ENCODE measurements around the gene USP6.

Gene USP6

GRCh38 chr17:5179003-5179402 is 63.2 kb downstream of the USP6 start:
- no peak for ATAC-seq
- no peak for TF ChIP-seq ARNTL (CRISPR knock-in tag; IDR thresholded peaks at IDR 0.05; ENCODE audit: borderline replicate concordance, low read depth)
- TF ChIP-seq, protein P1, sequence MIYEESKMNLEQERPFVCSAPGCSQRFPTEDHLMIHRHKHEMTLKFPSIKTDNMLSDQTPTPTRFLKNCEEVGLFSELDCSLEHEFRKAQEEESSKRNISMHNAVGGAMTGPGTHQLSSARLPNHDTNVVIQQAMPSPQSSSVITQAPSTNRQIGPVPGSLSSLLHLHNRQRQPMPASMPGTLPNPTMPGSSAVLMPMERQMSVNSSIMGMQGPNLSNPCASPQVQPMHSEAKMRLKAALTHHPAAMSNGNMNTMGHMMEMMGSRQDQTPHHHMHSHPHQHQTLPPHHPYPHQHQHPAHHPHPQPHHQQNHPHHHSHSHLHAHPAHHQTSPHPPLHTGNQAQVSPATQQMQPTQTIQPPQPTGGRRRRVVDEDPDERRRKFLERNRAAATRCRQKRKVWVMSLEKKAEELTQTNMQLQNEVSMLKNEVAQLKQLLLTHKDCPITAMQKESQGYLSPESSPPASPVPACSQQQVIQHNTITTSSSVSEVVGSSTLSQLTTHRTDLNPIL (CRISPR knock-in tag; IDR thresholded peaks at IDR 0.05; ENCODE audit: low read depth), result no peak
- TF ChIP-seq ZFP30 (CRISPR knock-in tag; IDR thresholded peaks at IDR 0.05), result no peak
- no peak for TF ChIP-seq ZC3H10 (CRISPR knock-in tag; IDR thresholded peaks at IDR 0.05)
- TF ChIP-seq TOX (CRISPR knock-in tag; IDR thresholded peaks at IDR 0.05; ENCODE audit: borderline replicate concordance), result no peak
- TF ChIP-seq SNAI2 (CRISPR knock-in tag; IDR thresholded peaks at IDR 0.05), result no peak
- no peak for TF ChIP-seq ESRRG (CRISPR knock-in tag; IDR thresholded peaks at IDR 0.05)
- TF ChIP-seq ISL1 (CRISPR knock-in tag; IDR thresholded peaks at IDR 0.05), result no peak

DNA sequence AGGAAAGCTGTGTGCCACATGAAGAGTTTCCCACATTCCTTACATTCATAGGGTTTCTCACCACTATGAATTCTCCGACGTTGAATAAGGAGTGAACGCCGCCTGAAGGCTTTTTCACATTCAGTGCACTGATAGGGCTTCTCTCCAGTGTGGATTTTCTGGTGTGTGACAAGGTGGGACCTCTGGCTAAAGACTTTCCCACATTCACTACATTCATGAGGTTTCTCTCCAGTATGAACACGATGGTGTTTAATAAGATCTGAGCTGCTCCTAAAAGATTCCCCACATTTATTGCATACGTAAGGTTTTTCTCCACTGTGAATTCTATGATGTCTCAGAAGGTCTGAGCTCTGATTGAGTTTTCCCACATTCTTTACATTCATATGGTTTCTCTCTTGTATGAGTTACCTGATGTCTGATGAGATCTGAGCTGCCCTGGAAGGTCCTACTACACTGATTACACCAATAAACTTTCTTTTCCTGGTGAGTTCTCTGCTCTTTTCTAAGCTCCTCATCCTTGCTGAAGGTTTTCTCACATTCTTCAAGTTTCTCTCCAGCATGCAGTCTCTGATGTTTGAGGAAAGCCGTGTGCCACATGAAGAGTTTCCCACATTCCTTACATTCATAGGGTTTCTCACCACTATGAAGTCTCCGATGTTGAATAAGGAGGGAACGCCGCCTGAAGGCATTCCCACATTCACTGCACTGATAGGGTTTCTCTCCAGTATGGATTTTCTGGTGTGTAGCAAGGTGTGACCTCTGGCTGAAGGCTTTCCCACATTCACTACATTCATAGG is 65.9 kb downstream of the USP6 start:
- ATAC-seq, result no peak
- TF ChIP-seq CSDC2 (CRISPR knock-in tag; IDR thresholded peaks at IDR 0.05), result no peak
- no peak for TF ChIP-seq ZNF8 (CRISPR knock-in tag; IDR thresholded peaks at IDR 0.05)
- no peak for TF ChIP-seq OSR1 (CRISPR knock-in tag; IDR thresholded peaks at IDR 0.05)
- TF ChIP-seq TOX (CRISPR knock-in tag; IDR thresholded peaks at IDR 0.05; ENCODE audit: borderline replicate concordance), result no peak
- TF ChIP-seq ESRRG (CRISPR knock-in tag; IDR thresholded peaks at IDR 0.05), result no peak

GRCh38 chr17:5182597-5183409 is 67.0 kb downstream of the USP6 start:
- TF ChIP-seq PPARA (CRISPR knock-in tag; IDR thresholded peaks at IDR 0.05; ENCODE audit: borderline replicate concordance), result no peak
- no peak for TF ChIP-seq ZFP30 (CRISPR knock-in tag; IDR thresholded peaks at IDR 0.05)
- no peak for TF ChIP-seq ZNF70 (CRISPR knock-in tag; IDR thresholded peaks at IDR 0.05)
- TF ChIP-seq RARB (CRISPR knock-in tag; IDR thresholded peaks at IDR 0.05), result no peak
- TF ChIP-seq OSR1 (CRISPR knock-in tag; IDR thresholded peaks at IDR 0.05), result no peak
- ATAC-seq, result no peak

DNA sequence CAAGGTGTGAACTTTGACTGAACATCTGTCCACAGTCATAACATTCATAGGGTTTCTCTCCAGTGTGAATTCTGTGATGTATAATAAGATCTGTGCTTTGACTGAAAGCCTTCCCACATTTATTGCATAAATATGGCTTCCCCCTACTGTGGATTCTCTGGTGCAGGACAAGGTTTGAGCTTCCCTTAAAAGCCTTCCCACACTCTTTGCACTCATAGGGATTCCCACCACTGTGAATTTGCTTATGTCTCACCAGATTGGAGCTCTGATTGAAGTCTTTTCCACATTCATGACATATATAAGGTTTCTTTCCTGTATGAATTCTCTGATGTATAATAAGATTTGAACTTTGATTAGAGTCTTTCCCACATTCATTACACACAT is 67.6 kb downstream of the USP6 start:
- no peak for ATAC-seq

GRCh38 chr17:5184288-5184687 is 68.5 kb downstream of the USP6 start:
- no peak for TF ChIP-seq ZNF565 (CRISPR knock-in tag; conservative IDR thresholded peaks at IDR 0.05; ENCODE audit: low read depth)
- TF ChIP-seq, protein P2, sequence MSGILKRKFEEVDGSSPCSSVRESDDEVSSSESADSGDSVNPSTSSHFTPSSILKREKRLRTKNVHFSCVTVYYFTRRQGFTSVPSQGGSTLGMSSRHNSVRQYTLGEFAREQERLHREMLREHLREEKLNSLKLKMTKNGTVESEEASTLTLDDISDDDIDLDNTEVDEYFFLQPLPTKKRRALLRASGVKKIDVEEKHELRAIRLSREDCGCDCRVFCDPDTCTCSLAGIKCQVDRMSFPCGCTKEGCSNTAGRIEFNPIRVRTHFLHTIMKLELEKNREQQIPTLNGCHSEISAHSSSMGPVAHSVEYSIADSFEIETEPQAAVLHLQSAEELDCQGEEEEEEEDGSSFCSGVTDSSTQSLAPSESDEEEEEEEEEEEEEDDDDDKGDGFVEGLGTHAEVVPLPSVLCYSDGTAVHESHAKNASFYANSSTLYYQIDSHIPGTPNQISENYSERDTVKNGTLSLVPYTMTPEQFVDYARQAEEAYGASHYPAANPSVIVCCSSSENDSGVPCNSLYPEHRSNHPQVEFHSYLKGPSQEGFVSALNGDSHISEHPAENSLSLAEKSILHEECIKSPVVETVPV (CRISPR knock-in tag; IDR thresholded peaks at IDR 0.05), result no peak
- no peak for TF ChIP-seq ZC3H10 (CRISPR knock-in tag; IDR thresholded peaks at IDR 0.05)
- TF ChIP-seq TOX (CRISPR knock-in tag; IDR thresholded peaks at IDR 0.05; ENCODE audit: borderline replicate concordance), result no peak
- TF ChIP-seq TSHZ2 (CRISPR knock-in tag; IDR thresholded peaks at IDR 0.05), result no peak
- TF ChIP-seq ZFP3 (CRISPR knock-in tag; IDR thresholded peaks at IDR 0.05), result no peak
- TF ChIP-seq POU6F1 (CRISPR knock-in tag; IDR thresholded peaks at IDR 0.05; ENCODE audit: borderline replicate concordance, low read depth), result no peak
- no peak for TF ChIP-seq ZFP30 (CRISPR knock-in tag; IDR thresholded peaks at IDR 0.05)
- TF ChIP-seq, protein P1 (CRISPR knock-in tag; IDR thresholded peaks at IDR 0.05; ENCODE audit: low read depth), result no peak
- no peak for ATAC-seq

More for the DNA sequence above, 67.6 kb downstream of the USP6 start:
- no peak for TF ChIP-seq PPARA (CRISPR knock-in tag; IDR thresholded peaks at IDR 0.05; ENCODE audit: borderline replicate concordance)
- no peak for TF ChIP-seq ZNF8 (CRISPR knock-in tag; IDR thresholded peaks at IDR 0.05)
- no peak for TF ChIP-seq ISL1 (CRISPR knock-in tag; IDR thresholded peaks at IDR 0.05)
- TF ChIP-seq SNAI2 (CRISPR knock-in tag; IDR thresholded peaks at IDR 0.05), result no peak
- TF ChIP-seq CSDC2 (CRISPR knock-in tag; IDR thresholded peaks at IDR 0.05), result no peak
- no peak for TF ChIP-seq ZFP3 (CRISPR knock-in tag; IDR thresholded peaks at IDR 0.05)
- TF ChIP-seq TCF4 (CRISPR knock-in tag; IDR thresholded peaks at IDR 0.05; ENCODE audit: borderline replicate concordance), result no peak
- TF ChIP-seq, protein P1 (CRISPR knock-in tag; IDR thresholded peaks at IDR 0.05; ENCODE audit: low read depth), result no peak
- no peak for TF ChIP-seq ZNF70 (CRISPR knock-in tag; IDR thresholded peaks at IDR 0.05)
- no peak for TF ChIP-seq ESRRG (CRISPR knock-in tag; IDR thresholded peaks at IDR 0.05)
- TF ChIP-seq ZFP30 (CRISPR knock-in tag; IDR thresholded peaks at IDR 0.05), result no peak
- TF ChIP-seq ZNF565 (CRISPR knock-in tag; conservative IDR thresholded peaks at IDR 0.05; ENCODE audit: low read depth), result no peak

All from SK-N-SH treated with all-trans-retinoic acid at 6 μM for 48 hours (cell line).